GM21381 (cell line): Measurements from ENCODE around the gene CCL7.

ENCODE experiments used
- ATAC-seq: cut with Tn5 transposase; IDR thresholded peaks from one replicate; pipeline ENCODE4 v1.9.1; 2021; ENCODE audit warnings: mild to moderate bottlenecking, moderate library complexity; ENCODE audit not compliant: unreplicated experiment

Gene CCL7

GRCh38 chr17:34283571-34283970 lies 13.6 kb downstream of the CCL7 start:
- ATAC-seq, result no peak

DNA sequence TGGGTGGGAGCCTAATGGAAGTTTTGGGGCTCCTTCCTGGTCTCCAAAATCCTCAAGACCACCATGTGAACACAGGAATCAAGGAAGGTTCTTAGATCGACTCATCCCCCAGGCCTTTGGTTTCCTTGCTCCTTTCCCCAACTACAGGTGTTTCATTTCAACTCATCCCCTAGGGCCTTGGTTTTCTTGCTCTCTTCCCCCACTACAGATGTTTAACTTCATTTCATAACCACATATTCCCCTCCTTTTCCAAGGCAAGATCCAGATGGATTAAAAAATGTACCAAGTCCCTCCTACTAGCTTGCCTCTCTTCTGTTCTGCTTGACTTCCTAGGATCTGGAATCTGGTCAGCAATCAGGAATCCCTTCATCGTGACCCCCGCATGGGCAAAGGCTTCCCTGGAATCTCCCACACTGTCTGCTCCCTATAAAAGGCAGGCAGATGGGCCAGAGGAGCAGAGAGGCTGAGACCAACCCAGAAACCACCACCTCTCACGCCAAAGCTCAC lies 15.3 kb downstream of the CCL7 start, which contains the start of gene CCL11:
Gene CCL11, plus strand, starts transcription at position 457 of the 507 bp plus-strand sequence. CDS start 67 bp downstream, outside the sequence.
- no peak for ATAC-seq

DNA sequence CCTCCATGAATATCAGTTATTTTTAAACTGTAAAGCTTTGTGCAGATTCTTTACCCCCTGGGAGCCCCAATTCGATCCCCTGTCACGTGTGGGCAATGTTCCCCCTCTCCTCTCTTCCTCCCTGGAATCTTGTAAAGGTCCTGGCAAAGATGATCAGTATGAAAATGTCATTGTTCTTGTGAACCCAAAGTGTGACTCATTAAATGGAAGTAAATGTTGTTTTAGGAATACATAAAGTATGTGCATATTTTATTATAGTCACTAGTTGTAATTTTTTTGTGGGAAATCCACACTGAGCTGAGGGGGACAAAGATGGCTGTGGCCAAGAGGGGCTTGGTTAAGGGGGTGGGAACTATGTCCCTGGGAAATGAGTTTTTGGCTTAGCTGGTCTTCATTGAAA lies 17.9 kb downstream of the CCL7 start:
- ATAC-seq, result no peak

- no peak for ATAC-seq
These were observed 20.6 kb downstream of the CCL7 start for GRCh38 chr17:34290586-34290985.

- ATAC-seq, result no peak
These were observed 21.8 kb downstream of the CCL7 start for GRCh38 chr17:34291721-34292348.

- no peak for ATAC-seq
These were observed 29.0 kb downstream of the CCL7 start for GRCh38 chr17:34299027-34299426.

GRCh38 chr17:34299956-34300577 lies 30.0 kb downstream of the CCL7 start:
- ATAC-seq, result no peak

DNA sequence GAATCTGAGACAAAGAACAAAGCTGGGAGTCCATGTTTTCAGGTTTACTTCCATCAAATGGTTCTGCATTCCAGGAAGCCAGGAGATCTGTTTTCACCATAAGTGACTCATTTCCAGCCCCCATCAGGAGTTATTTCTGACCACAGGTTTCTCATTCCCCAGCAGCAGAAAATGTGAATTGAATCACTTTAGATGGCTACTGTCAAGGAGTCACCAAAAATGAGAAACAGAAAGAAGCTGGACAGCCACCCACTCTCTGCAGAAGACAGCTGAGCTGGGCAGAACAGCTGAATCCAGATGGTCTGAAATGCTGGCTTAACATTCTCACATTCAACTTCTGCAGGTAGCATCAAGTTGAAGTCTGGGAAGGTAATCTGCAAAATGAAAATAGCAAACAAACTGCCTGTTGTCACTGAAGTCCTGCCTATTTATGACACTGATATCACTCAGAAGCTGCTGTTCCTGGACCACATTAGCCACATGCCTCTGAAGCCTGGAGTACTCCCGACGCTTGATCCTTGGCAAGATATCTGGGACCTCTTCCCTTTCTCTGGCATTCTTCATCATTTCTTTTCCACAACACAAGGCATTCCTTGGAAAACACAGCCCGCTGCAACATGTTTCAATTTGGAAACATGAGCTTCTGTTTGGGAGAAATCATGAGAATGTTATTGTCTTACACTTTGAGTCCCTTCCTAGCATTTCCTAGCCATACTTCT lies 30.8 kb downstream of the CCL7 start:
- no peak for ATAC-seq

- ATAC-seq, result no peak
These were observed 32.0 kb downstream of the CCL7 start for GRCh38 chr17:34301986-34302385.

DNA sequence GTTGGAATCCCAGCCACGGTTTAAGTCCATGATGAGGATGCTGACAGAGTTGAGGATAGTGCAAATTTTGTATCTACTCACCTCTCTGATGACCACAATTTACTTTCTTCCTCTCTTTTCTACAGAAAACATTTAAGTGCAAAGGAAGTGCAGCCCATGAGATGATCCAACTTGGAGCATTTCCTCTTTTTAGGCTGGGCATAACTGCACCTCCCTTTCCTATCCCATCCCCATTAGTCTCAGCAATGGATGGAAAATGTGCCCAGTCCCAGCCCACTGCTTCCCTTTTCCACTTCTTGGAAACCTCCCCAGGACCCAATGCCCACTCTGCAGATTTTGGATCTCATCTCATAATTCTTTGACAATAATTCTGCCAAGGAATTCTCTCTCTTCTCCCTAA lies 32.6 kb downstream of the CCL7 start:
- no peak for ATAC-seq

GRCh38 chr17:34303606-34304005 lies 33.6 kb downstream of the CCL7 start:
- no peak for ATAC-seq

DNA sequence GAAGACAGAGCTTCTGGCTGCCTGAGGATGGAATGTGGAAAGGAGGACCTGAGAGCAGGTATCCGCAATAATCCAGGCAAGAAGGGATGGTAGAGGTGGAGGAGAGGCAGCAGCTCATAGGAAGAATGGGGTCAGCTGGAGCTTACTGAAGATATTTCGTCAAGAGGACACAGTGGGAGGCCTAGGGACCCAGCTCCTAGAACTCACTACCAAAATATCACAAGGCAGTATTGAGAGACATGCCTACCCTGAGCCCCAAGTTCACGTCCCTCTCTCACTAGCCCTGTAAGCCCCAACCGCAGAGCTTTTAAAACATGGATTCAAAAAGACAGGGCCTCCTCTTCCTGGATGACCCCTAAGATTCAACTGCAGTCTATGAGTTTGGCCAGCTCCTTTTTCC lies 35.0 kb downstream of the CCL7 start:
- ATAC-seq, result no peak

- ATAC-seq, result no peak
These were observed 35.6 kb downstream of the CCL7 start for GRCh38 chr17:34305606-34306005.

- no peak for ATAC-seq
These were observed 36.4 kb downstream of the CCL7 start for GRCh38 chr17:34306466-34306865.

DNA sequence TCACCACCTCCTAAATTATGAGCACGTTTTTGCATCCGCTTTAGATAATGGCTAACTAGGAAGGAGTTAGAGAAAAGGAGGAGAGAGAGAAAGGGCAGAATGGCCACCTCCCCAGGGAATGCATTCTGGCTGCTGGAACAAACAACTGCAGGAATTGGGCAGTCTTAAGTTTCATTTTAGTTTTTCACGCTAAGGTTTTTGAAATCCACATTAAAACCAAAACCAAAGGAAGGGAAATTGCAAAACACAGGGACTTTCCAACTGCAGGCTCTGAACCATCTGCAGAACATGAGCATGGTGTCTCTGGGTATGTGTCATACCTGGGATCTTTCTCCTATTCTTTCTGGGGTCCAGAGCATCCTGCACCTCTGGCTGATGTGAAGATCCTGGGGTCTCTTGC lies 37.1 kb downstream of the CCL7 start:
- ATAC-seq, result no peak

- ATAC-seq, result no peak
These were observed 38.4 kb downstream of the CCL7 start for GRCh38 chr17:34308371-34308770.

DNA sequence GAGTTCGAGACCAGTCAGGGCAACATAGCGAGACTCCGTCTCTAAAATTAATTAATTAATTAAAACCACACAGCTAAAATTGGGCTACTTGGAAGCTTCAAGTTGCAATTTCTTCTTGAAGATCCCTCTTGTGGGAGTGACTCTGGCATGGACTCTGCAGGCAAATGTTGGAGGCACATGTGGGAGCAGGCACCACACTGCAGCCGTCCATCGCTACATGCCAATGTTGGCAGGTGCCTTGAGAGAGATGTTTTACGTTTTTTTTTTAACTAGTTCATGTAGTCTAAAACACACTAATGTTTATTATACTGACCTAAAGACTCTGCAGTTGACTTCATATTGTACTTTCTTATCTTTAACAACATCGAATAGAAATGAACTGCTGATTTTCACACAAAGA lies 41.3 kb downstream of the CCL7 start:
- no peak for ATAC-seq

GRCh38 chr17:34312080-34312479 lies 42.1 kb downstream of the CCL7 start:
- no peak for ATAC-seq

GRCh38 chr17:34313164-34313563 lies 43.1 kb downstream of the CCL7 start:
- no peak for ATAC-seq

GRCh38 chr17:34314279-34314678 lies 44.3 kb downstream of the CCL7 start:
- ATAC-seq, result no peak

DNA sequence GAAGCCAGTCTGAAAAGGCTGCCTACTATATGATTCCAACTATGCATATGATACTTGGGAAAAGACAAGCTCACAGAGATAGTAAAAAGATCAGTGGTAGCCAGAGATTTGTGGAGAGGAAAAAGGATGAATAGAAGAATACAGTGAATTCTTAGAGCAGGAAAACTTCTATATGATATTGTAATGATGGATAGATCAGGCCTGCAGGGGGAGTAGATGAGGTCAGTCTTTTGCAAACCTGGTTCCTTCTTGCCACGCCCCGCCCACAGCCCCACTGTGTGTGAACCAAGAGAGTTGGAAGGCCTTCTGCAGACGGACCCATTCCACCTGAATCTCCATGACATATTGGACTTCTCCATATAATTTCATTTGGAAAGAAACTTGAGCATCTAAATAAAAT lies 48.5 kb downstream of the CCL7 start:
- no peak for ATAC-seq

DNA sequence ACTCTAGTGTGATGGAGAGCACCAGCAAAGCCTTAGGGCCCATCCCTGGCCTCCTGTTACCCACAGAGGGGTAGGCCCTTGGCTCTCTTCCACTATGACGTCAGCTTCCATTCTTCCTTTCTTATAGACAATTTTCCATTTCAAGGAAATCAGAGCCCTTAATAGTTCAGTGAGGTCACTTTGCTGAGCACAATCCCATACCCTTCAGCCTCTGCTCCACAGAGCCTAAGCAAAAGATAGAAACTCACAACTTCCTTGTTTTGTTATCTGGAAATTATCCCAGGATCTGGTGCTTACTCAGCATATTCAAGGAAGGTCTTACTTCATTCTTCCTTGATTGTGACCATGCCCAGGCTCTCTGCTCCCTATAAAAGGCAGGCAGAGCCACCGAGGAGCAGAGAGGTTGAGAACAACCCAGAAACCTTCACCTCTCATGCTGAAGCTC lies 49.0 kb downstream of the CCL7 start, which contains the start of gene CCL8:
Gene CCL8, plus strand, starts transcription at position 397 of the 445 bp plus-strand sequence. CDS start 67 bp downstream, outside the sequence.
- ATAC-seq, result no peak
